H7 (cell line): ENCODE results near the gene ZSCAN12. TPM values are rescaled to one million over a fixed set of nuclear protein-coding genes. Genes with fewer than 3 reads are reported as not detected.

Experiments used
- DNase-seq: peaks from one replicate; pipeline ENCODE4 v3.0.0; 2012
- H3K27me3 ChIP-seq: 2 replicates; pipeline ENCODE4 v1.6.0; 2011; ENCODE audit warnings: mild to moderate bottlenecking, low read length; ENCODE audit not compliant: control insufficient read depth, insufficient read depth
- H3K36me3 ChIP-seq: replicated peaks from 2 replicates; pipeline ENCODE4 v1.5.1; 2011; ENCODE audit warnings: low read length; ENCODE audit not compliant: control insufficient read depth, insufficient read depth
- H3K4me3 ChIP-seq: 2 replicates; pipeline ENCODE4 v1.5.1; 2011; ENCODE audit warnings: low read depth, mild to moderate bottlenecking, control low read depth, low read length, moderate library complexity; ENCODE audit not compliant: insufficient read depth
- total RNA-seq: library from RNA; depleted of rRNA; stranded (reverse); fragments of >200 nt; shearing (Covaris generic); gene quantifications from 2 replicates; pipeline ENCODE4 v1.2.3, GENCODE V29; 2014

ZSCAN12 gene
- total RNA-seq, 1 experiment from 2014 or later, result 4.6 TPM

GRCh38 chr6:28353981-28354676, 45.4 kb downstream of the ZSCAN12 start:
- Histone ChIP-seq H3K27me3 (no peaks in the 10 kb centered on the region), H3K36me3 (no peaks in the 10 kb centered on the region), H3K4me3 (no peak overlapping the region)
- no peak for DNase-seq

- Histone ChIP-seq H3K4me3 (no peak overlapping the region), H3K27me3 (no peaks in the 10 kb centered on the region), H3K36me3 (no peaks in the 10 kb centered on the region)
- no peak for DNase-seq
These were observed 46.2 kb downstream of the ZSCAN12 start for GRCh38 chr6:28353356-28353755.

- no peak overlapping the region for H3K4me3 ChIP-seq
- DNase-seq, result no peak
- H3K36me3 ChIP-seq, result no peaks in the 10 kb centered on the region
- H3K27me3 ChIP-seq, result no peaks in the 10 kb centered on the region
These were observed 48.0 kb downstream of the ZSCAN12 start for GRCh38 chr6:28351493-28351925.

- DNase-seq, result no peak
- Histone ChIP-seq H3K27me3 (no peaks in the 10 kb centered on the region), H3K36me3 (no peaks in the 10 kb centered on the region), H3K4me3 (no peak overlapping the region)
These were observed 48.5 kb downstream of the ZSCAN12 start for GRCh38 chr6:28351087-28351486.

- H3K36me3 ChIP-seq, result no peaks in the 10 kb centered on the region
- peak; percentile 82 for DNase-seq
- H3K27me3 ChIP-seq, result peaks cover 3% of the 10 kb centered on the region; the same call in 1 of the 2 replicates
- H3K4me3 ChIP-seq, result peak within 1 kb of the TSS; percentile 74
These were observed 49.4 kb downstream of the ZSCAN12 start, which contains the start of gene ZKSCAN3 for GRCh38 chr6:28349892-28350737. ZKSCAN3 (plus strand) TSS chr6:28349947; CDS start chr6:28359587, 9,640 bp downstream.

- no peak for DNase-seq
- Histone ChIP-seq H3K36me3 (no peaks in the 10 kb centered on the region), H3K4me3 (peak overlapping the region; percentile 74), H3K27me3 (peaks cover 3% of the 10 kb centered on the region; the same call in 1 of the 2 replicates)
These were observed 50.1 kb downstream of the ZSCAN12 start for GRCh38 chr6:28349344-28349891.

- Histone ChIP-seq H3K36me3 (no peaks in the 10 kb centered on the region), H3K4me3 (no peak overlapping the region), H3K27me3 (peaks cover 3% of the 10 kb centered on the region; the same call in 1 of the 2 replicates)
- no peak for DNase-seq
These were observed 52.4 kb downstream of the ZSCAN12 start for GRCh38 chr6:28347119-28347518.

- no peak for DNase-seq
- H3K4me3 ChIP-seq, result no peak overlapping the region
These were observed 54.3 kb downstream of the ZSCAN12 start for GRCh38 chr6:28345201-28345600.

GRCh38 chr6:28343898-28344677, 55.5 kb downstream of the ZSCAN12 start:
- Histone ChIP-seq H3K27me3 (peaks cover 3% of the 10 kb centered on the region; the same call in 1 of the 2 replicates), H3K4me3 (no peak overlapping the region), H3K36me3 (no peaks in the 10 kb centered on the region)
- DNase-seq, result no peak

More at GRCh38 chr6:28345201-28345600, 54.3 kb downstream of the ZSCAN12 start:
- Histone ChIP-seq H3K36me3 (no peaks in the 10 kb centered on the region), H3K27me3 (peaks cover 3% of the 10 kb centered on the region; the same call in 1 of the 2 replicates)

- H3K27me3 ChIP-seq, result peaks cover 1% of the 10 kb centered on the region; the same call in 1 of the 2 replicates
- no peak for DNase-seq
- no peak overlapping the region for H3K4me3 ChIP-seq
- H3K36me3 ChIP-seq, result no peaks in the 10 kb centered on the region
These were observed 59.0 kb downstream of the ZSCAN12 start for GRCh38 chr6:28340310-28341095.

- Histone ChIP-seq H3K36me3 (no peaks in the 10 kb centered on the region), H3K4me3 (peak overlapping the region; percentile 53; the same call in 1 of the 2 replicates), H3K27me3 (no peaks in the 10 kb centered on the region)
- DNase-seq, result no peak
These were observed 62.4 kb downstream of the ZSCAN12 start for GRCh38 chr6:28337121-28337520.

GRCh38 chr6:28336284-28337120, 63.0 kb downstream of the ZSCAN12 start:
- no peak for DNase-seq
- H3K27me3 ChIP-seq, result no peaks in the 10 kb centered on the region
- H3K36me3 ChIP-seq, result no peaks in the 10 kb centered on the region
- H3K4me3 ChIP-seq, result peak overlapping the region; percentile 53
